Globus pallidus (tissue), 1 donor: Measurements from ENCODE around the gene PTPRN2.
"Not testable (repeated sequence)": the region's sequence is repeated elsewhere in the genome, so short reads cannot be mapped to it uniquely, and the experiment has no call there.

Source experiments
- DNase-seq: peaks from one replicate; pipeline ENCODE4 v3.0.0-alpha.2; 2015; ENCODE audit warnings: low spot score

PTPRN2 gene

DNA sequence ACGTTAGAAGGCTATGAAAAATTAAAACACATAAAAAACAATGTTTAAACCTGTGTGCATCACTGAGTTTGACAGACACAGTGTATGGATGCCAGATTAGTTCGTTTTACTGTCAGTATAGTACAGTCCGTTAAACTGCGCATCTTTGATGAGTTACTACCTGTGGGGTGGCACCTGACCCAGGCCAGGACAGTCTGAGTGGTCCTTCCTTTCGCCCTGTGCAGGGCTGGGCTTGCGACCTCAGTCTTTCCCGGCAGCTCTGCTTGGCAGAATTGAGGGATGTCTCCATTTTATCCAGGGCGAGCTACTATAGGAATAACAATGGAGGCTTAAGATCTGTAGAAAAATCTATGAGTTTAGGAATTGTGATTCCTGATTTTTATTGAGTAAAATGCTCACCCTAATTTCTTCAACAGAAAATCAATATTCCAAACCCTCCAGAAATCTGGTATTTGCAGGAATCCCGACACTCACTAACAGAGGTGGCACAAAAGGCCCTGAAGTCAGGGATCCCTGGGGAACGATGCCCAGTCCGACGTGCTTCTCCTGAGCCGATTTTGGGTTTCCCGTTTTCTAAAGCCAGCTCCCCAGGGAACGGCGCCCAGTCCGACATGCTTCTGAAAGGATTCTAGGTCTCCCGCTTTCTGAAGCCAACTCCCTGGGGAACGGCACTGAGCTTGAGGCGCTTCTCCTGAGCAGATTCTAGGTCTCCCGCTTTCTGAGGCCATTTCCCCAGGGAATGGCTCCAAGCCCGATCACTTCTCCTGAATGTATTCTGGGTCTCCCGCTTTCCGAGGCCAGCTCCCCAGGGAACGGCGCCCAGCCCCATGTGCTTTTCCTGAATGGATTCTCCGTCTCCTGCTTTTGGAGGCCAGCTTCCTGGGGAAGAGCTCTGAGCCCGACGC, 873.2 kb downstream of the PTPRN2 start:
- no peak for DNase-seq

DNA sequence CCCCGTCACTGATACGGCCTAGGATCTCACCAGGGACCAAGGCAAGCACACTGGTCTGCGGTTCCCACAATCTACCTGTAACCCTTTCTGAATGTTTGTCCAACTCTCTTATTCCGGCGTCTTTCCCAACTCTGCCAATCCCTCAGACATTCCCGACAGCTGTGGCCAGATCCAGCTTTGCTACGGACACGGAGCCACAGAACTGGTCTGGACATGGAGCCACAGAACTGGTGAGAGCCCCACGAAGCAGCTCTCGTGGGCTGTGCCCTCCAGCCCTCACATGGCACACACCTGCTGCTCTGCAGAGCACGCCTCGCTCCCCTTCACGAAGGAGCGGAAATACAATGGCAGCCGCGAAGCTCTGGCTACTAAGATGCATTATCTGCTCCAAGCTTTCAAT, 874.0 kb downstream of the PTPRN2 start:
- DNase-seq: no peak

DNA sequence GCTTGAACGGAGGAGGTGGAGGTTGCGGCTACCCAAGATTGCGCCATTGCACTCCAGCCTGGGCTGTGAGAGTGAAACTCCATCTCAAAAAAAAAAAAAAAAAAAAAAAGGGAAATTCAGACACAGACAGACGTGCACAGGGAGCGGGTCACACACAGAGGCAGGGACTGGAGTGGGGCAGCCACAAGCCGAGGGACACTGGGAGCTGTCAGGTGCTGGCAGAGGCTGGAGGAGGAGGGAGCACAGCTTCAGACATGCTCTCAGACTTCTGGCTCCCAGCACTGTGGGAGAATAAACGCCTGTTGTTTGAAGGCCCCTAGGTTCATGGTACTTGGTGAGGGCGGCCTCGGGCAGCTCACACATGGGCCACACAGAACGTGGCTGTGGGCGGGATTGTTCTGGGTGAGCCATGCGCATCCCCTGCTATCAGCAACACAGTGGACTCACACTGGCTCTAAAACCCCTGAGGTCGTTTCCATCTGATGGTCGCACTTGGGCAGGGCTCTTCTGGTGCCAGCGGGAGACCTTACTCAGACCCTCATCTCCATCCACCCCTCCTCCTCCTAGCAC, 874.9 kb downstream of the PTPRN2 start:
- DNase-seq: no peak

DNA sequence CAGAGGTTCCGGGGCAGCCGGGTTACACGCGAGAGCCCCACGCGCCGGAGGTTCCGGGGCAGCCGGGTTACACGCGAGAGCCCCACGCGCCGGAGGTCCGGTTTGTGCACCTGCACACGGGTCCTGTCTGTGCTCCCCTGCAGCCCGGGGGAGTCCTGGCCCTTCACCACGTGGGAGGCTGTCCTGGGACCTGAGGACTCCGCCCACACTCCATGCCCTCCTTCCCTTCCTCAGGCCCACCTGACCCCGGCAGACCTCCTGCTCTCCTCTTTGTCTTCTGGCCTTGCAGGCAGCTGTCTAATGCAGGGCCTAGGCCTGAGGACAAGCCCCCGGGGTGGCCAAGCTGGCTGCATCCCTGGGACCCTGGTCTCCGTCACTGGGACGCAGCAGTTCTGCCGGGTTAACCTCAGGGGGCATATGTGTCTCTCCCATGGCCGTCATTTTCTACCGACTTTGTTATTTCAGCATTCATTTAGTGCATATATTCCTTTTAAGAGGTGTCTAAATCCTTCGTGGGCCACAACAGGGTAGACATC, 876.2 kb downstream of the PTPRN2 start:
- DNase-seq: no peak

DNA sequence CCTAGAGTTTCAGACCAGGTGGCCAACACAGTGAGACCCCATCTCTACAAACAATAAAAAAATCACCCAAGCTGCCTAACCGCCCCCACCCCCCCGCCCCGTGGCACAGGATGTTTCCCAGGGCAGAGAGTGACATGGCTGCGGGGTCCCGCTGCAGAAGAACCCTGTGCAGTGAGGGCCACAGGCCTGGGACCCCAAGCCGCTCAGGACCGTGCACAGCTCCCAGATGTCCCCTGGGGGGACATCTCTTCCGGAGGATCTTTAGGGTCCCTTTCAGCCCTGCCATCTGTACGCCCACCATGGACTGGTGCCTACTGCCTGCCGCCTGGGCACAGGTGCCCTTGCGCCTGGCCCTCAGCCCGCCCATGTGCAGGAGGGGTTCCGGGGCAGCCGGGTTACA, 877.2 kb downstream of the PTPRN2 start:
- DNase-seq: no peak

DNA sequence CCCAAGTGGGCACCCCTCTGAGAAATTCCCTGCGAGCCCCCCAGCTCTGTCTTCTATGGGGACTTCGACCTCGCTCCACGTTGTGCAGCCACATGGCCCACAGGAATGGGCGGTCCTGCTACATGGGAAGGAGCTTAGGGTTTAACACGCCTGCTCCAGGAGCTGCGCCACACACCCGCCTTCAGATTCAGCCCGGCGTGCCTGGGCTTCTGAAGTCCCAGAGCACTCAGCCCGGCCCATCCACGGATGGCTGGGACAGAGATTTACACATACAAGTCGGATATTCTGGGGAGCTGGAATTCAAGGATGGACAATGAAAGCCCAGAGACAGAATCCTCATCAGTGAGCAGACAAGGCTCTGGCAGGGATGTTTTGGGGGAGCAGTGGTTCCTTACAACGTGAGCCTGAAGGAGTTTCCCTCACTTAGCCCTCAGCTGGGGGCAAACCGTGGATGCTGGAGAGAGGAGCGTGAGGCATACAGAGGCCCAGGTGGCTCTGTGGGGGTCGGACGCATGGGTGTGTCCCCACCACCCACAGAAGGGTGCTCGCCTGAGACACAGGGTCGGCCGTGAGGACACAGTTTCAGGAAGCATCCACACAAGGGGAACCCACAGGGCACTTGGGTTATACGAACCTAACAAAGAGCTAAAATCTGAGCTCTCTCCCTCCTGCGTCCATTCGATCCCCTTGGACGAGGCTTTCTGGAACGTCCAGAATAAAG, 877.9 kb downstream of the PTPRN2 start:
- no peak for DNase-seq

DNA sequence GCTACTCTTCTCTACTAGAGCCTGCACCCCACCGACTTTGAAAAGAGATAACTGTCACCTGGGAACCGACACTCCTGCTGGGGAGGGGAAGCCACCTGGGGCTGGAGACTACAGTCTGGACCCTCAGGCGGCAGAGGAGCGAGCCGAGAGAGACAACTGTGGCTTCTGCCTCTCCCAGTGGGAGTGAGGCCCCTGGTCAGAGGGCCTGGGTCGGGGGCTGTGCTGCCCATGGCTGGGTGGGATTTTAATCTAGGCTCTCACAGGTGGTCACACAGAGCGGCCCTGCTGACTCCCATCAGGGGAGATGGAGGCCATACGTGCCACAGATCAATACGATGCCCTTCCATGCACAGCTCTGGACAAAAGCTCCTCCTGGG, 878.7 kb downstream of the PTPRN2 start:
- DNase-seq: no peak

DNA sequence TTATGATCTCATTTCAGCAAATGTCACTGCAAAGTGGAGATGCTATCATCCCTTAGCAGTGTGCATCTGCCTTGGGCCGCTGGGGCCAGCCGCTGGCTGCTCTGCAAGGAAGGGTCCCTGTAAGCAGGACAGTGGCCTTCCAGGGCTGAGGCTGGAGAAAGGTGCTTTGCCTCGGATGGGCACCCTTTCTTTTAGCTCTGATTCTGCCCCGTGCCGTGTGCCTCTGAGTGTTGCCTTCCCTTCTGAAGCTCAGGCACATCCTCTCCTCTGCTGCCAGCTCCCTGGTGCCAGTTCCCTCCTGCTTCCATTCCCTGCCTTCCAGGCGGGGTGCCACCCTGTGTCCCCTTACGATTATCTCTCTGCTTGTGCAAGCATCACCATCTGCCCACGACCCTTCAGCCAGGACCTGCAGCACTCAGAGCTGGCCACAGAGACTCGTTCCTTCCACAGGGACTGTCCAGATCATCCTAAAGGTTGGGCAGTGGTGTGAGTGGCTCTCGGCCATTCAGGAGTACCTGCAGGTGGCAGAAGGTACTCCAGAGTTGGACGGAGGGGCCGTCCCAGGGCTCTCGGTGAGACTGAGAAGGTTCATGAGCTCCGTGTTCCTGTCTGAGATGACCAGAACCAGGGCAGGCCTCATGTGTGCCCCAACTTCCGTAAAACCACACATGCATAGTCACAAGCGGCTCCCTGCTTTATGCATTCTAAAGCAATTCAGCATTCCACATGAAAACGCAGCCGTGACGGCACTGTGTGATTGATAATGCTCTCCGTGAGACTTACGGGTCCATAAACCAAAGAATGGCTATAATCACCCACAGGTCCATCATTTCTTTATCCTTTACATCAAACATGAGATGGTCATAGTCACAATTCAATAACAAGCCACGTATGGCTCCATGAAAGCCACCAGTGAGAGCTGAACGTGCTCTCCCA, 879.4 kb downstream of the PTPRN2 start:
- no peak for DNase-seq

DNA sequence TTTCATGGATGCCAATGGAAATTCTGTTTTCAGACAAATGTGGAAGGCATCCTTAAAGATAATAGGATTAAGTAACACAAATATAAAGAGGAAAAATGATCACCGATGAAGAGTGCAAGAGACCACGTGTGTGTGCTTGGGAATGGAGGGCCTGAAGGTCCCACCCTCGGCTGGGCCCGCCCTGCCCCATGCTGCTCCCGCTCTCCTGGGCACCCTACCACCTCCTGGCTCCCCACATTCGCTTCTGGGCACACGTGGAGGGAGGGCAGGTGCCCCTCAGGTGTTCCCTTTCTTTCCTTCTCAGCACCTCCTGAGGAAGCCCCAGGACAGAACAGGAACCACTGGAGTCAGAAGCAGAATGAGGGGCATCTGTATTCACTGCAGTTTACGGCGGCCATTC, 883.3 kb downstream of the PTPRN2 start:
- DNase-seq: no peak

DNA sequence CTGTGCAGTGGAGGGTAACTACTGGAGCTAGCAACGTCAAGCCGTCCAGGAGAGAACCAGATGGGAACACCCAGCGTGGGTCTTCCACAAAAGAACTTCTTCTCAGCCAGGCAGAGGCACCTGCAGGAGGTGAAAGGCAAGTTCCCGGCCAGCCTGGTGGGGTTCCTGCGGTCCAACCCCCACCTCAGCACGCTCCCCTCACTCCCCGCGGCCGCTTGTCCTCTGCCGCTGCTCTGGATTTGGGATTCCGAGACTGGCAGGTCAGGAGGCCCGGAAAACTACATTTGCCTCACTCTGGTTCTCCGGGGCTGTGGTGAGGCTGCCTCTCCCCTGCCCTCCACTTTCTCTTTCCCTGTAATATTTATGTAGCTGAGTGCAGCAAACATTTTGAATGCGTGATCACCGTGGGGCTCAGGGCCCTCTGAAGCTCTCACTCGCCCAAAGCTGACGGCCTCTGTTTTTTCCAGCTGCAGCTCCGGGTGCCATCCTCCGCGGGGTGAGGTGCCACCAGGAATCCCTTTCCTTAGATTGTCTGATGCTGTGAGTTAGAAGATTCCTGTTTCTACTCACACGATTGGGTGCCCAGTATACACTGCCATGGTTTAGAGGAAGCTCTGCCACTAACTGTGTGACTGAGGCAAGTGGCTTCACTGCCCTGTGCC, 884.0 kb downstream of the PTPRN2 start:
- DNase-seq: no peak

DNA sequence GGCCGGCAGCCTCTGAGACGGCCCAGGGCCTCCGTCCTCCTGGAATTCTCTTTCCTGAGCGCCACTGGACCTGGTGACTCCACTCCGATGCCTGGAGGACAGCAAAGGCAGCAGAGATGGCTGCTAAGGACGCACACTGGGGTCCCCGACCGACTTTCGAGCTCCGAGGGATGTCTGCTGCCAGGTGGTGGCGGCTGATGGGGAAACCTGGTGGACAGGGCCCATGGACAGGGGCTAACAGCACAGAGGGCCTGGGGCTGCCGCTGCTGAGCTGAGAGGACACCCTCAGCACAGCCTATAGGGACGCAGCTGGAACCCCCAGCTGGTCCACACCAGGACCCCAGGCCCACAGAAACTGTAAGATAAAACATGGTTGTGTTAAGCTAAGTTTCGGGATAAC, 884.5 kb downstream of the PTPRN2 start:
- DNase-seq: no peak

DNA sequence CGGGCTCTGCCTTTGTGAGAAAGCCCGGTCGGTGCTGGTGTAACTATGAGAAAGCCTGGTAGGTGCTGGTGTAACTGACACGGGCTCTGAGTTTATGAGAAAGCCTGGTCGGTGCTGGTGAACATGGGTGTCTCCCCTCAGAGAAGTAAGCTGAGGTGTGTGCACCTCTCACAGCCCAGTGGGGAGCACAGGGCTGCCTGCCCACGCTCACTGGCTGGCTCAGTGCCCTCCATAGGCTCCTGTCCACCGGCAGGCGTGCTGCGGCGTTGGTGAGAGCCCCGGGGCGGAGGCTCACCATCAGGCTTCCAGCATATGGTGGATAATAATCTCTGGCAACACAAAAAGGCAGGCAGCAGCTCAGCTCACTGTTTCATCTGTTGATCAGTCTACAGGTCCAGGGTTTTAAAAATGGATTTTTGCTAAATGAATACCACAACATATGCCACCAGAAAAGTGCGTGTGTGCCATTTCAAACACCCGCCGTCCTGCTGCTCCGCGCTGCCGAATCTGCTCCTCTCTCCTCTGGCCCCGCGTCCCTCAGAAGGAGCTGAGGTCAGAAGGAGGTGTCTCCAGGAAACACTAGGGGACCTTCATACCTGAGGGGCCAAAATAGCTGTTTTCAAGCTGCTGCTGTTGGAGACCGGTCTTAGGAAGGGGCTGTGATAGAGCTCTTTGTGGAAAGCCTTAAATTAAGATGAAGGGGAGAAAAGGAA, 885.2 kb downstream of the PTPRN2 start:
- no peak for DNase-seq

DNA sequence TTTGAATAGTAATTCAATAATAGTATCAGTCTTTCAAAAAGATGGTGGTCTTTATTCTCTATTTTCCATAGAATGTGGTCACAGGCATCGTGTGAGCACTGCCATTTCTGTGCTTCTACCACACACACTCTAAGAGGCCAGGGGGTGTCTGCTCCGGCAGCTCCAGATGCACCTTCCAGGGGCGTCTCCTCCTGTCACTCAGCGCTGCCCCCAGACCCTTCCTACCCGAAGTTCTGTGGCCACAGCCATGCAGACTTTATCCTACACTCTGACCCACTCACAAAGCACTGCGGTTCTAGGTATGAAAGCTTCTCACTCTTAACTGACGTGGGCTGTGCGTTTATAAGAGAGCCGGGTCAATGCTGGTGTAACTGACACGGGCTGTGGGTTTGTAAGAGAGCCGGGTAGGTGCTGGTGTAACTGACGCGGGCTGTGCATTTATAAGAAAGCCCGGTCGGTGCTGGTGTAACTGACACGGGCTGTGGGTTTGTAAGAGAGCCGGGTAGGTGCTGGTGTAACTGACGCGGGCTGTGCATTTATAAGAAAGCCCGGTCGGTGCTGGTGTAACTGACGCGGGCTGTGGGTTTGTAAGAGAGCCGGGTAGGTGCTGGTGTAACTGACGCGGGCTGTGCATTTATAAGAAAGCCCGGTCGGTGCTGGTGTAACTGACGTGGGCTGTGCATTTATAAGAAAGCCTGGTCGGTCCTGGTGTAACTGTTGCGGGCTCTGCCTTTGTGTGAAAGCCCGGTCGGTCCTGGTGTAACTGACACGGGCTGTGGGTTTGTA, 886.0 kb downstream of the PTPRN2 start:
- not testable (repeated sequence) for DNase-seq

DNA sequence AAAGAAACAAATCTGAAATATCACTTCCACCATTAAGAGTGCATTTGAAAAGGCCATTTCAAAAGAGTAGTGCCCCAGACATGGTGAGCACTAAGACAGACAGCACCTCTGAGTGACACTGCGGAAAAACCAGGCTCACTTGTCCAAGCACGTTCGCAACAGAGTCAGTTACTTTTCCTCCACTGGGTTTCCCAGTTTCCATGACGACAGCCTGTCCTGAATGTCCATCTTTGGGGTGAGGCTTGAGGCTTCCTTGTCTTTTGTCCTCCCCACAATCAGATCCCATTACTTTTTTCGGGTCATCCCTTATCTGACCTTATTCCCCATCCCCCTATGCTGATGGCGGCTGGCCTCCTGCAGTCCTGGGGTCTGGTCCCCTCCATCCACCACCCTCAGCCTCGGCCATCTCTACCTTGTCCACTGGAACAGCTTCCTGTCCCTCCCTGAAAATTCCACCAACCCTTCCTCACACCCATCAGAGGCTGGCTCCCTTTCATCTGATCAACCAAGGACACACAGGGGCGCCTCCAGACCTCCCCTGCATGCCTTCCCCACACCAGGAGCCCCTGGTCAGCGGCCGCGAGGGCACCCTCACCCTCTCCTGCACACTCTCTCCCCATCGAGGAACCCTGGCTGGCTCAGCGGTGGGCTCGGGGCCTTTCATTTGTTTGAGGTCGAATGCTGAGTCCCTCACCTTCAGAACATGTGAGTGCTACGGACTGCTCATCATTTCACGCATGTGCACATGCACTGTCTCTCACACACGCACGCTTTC, 887.2 kb downstream of the PTPRN2 start:
- DNase-seq: no peak

DNA sequence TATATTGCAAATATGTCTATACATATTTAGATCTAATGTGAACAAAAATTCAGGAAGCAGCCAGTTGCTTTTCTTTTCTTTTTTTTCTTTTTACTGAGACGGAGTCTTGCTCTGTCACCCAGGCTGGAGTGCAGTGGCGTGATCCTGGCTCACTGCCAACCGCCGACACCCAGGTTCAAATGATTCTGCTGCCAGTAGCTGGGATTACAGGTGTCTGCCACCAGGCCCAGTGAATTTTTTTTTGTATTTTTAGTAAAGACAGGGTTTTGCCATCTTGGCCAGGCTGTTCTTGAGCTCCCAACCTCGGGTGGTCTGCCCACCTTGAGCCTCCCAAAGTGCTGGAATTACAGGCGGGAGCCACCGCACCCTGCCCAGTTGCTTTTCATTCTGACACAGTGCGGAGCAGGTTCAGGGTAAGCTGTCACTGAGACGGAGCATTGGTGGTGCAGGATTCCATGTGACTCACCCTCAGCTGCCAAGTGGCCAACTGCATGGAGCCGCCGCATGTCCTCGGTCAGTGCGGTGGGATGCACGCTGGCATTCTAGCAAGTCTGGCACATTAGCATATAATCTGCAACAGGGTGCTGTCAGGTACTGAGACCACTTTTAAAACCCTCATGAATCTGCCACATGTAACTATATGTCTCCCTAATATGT, 888.1 kb downstream of the PTPRN2 start:
- no peak for DNase-seq

DNA sequence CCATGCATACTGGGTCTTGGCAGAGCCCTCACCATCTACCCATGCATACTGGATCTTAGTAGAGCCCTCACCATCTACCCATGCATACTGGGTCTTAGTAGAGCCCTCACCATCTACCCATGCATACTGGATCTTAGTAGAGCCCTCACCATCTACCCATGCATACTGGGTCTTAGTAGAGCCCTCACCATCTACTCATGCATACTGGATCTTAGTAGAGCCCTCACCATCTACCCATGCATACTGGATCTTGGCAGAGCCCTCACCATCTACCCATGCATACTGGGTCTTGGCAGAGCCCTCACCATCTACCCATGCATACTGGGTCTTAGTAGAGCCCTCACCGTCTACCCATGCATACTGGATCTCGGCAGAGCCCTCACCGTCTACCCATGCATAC, 890.3 kb downstream of the PTPRN2 start:
- DNase-seq: not testable (repeated sequence)

DNA sequence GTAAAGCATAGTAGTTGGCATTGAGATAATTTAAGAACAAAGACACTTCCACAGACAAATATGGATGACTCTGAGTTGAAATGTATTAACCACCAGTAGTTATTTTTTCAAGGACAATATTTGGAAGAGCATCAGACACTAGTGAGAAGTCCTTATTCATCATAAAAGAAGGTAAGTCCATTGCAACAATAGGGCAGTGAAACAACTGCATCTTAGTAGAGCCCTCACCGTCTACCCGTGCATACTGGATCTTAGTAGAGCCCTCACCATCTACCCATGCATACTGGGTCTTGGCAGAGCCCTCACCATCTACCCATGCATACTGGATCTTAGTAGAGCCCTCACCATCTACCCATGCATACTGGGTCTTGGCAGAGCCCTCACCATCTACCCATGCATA, 892.0 kb downstream of the PTPRN2 start:
- DNase-seq: not testable (repeated sequence)

DNA sequence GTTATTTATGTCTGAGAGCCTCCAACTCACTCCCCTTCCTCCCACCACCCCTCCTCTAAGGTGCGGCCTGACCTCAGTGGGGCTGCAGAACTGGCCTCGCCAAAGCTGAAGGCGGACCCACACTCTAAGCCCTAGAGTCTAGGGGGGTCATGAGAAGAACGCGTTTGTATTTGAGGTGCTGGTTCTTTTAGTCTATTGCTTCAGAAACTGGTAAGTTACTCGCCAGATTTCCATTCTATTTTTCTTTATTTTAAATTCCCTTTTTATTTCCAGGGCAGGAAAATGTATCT, 893.3 kb downstream of the PTPRN2 start:
- DNase-seq: no peak
